ENCODE results near the gene SEMA6A. TPM values are rescaled to one million over a fixed set of nuclear protein-coding genes. Genes with fewer than 3 reads are reported as not detected.

SEMA6A gene
- total RNA-seq, 2 donors from 2014 or later, result 79.6 to 328 TPM

GRCh38 chr5:116530276-116530675 is 44.3 kb downstream of the SEMA6A start:
- no peak overlapping the region for H3K4me3 Mint-ChIP-seq
- H3K27me3 ChIP-seq (ENCODE audit: control insufficient read depth, insufficient read depth, low read length, poor library complexity, severe bottlenecking), result no peaks in the 10 kb centered on the region
- no peak for DNase-seq
- no peak overlapping the region for H3K27ac Mint-ChIP-seq
- peaks cover 72% of the 10 kb centered on the region for H3K4me1 Mint-ChIP-seq
- no peaks in the 10 kb centered on the region for H3K36me3 Mint-ChIP-seq (ENCODE audit: low read depth)
- 95% methylated on average over 3 of the region's 4 CpGs; no CpG with 5 or more reads in 1 of the 2 experiments for WGBS, 2 experiments (ENCODE audit: insufficient coverage in 1 of 2, insufficient read length in 1 of 2)
- H3K9me3 ChIP-seq (ENCODE audit: control insufficient read depth, low read length), result no peaks in the 10 kb centered on the region
- H3K9me3 Mint-ChIP-seq, result no peaks in the 10 kb centered on the region
- TF ChIP-seq, protein P1, sequence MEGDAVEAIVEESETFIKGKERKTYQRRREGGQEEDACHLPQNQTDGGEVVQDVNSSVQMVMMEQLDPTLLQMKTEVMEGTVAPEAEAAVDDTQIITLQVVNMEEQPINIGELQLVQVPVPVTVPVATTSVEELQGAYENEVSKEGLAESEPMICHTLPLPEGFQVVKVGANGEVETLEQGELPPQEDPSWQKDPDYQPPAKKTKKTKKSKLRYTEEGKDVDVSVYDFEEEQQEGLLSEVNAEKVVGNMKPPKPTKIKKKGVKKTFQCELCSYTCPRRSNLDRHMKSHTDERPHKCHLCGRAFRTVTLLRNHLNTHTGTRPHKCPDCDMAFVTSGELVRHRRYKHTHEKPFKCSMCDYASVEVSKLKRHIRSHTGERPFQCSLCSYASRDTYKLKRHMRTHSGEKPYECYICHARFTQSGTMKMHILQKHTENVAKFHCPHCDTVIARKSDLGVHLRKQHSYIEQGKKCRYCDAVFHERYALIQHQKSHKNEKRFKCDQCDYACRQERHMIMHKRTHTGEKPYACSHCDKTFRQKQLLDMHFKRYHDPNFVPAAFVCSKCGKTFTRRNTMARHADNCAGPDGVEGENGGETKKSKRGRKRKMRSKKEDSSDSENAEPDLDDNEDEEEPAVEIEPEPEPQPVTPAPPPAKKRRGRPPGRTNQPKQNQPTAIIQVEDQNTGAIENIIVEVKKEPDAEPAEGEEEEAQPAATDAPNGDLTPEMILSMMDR (conservative IDR thresholded peaks at IDR 0.05), result no peak
- peaks cover 25% of the 10 kb centered on the region for H3K4me1 ChIP-seq (ENCODE audit: control insufficient read depth, insufficient read depth, low read length)
- no peak overlapping the region for H3K4me3 ChIP-seq (ENCODE audit: low read length)
- H3K27me3 Mint-ChIP-seq (ENCODE audit: insufficient read depth), result no peaks in the 10 kb centered on the region
- H3K9ac ChIP-seq (ENCODE audit: extremely low read depth, low read length, poor library complexity, severe bottlenecking), result no peak overlapping the region
- H3K27ac ChIP-seq (ENCODE audit: low read depth, low read length), result no peak overlapping the region
- no peaks in the 10 kb centered on the region for H3K36me3 ChIP-seq (ENCODE audit: control insufficient read depth, insufficient read depth, low read length)

DNA sequence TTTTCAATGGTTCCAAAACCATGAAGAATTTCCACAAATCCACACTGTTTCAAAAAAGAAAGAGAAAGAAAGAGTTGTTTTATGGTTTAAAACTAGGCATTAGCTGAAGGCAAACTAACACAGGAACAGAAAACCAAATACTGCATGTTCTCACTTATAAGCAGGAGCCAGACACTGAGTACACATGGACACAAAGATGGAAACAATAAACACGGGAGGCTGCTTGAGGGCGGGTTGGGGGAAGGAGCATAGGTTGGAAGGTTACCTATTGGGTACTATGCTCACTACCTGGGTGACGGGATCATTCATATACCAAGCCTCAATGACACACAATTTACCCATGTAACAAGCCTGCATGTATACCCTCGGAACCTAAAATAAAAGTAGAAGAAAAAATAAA is 45.0 kb downstream of the SEMA6A start:
- Histone ChIP-seq H3K9ac (ENCODE audit: extremely low read depth, low read length, poor library complexity, severe bottlenecking) (no peak overlapping the region), H3K36me3 (ENCODE audit: control insufficient read depth, insufficient read depth, low read length) (no peaks in the 10 kb centered on the region), H3K4me1 (ENCODE audit: control insufficient read depth, insufficient read depth, low read length) (peaks cover 25% of the 10 kb centered on the region), H3K9me3 (ENCODE audit: control insufficient read depth, low read length) (no peaks in the 10 kb centered on the region), H3K27me3 (ENCODE audit: control insufficient read depth, insufficient read depth, low read length, poor library complexity, severe bottlenecking) (no peaks in the 10 kb centered on the region), H3K4me3 (ENCODE audit: low read length) (peak overlapping the region; percentile 21), H3K27ac (ENCODE audit: low read depth, low read length) (peak overlapping the region; percentile 38)
- Mint-ChIP-seq H3K27ac (peak overlapping the region; percentile 62), H3K4me1 (peaks cover 79% of the 10 kb centered on the region), H3K4me3 (no peak overlapping the region), H3K36me3 (ENCODE audit: low read depth) (no peaks in the 10 kb centered on the region), H3K27me3 (ENCODE audit: insufficient read depth) (no peaks in the 10 kb centered on the region), H3K9me3 (no peaks in the 10 kb centered on the region)
- DNase-seq, result no peak
- 77% methylated on average over 4 of the region's 4 CpGs; no CpG with 5 or more reads in 1 of the 2 experiments for WGBS, 2 experiments (ENCODE audit: insufficient coverage in 1 of 2, insufficient read length in 1 of 2)
- TF ChIP-seq, protein P1 (conservative IDR thresholded peaks at IDR 0.05), result no peak

GRCh38 chr5:116528519-116529234 is 45.9 kb downstream of the SEMA6A start:
- Histone ChIP-seq H3K4me1 (ENCODE audit: control insufficient read depth, insufficient read depth, low read length) (peaks cover 28% of the 10 kb centered on the region), H3K27me3 (ENCODE audit: control insufficient read depth, insufficient read depth, low read length, poor library complexity, severe bottlenecking) (no peaks in the 10 kb centered on the region), H3K4me3 (ENCODE audit: low read length) (no peak overlapping the region), H3K9me3 (ENCODE audit: control insufficient read depth, low read length) (no peaks in the 10 kb centered on the region), H3K9ac (ENCODE audit: extremely low read depth, low read length, poor library complexity, severe bottlenecking) (no peak overlapping the region), H3K27ac (ENCODE audit: low read depth, low read length) (peak overlapping the region; percentile 36), H3K36me3 (ENCODE audit: control insufficient read depth, insufficient read depth, low read length) (no peaks in the 10 kb centered on the region)
- 55 to 58% methylated on average over 5 to 7 of the region's 7 CpGs for WGBS, 2 experiments (ENCODE audit: insufficient coverage in 1 of 2, insufficient read length in 1 of 2)
- H3K36me3 Mint-ChIP-seq (ENCODE audit: low read depth), result no peaks in the 10 kb centered on the region
- H3K4me3 Mint-ChIP-seq, result peak overlapping the region; percentile 12
- TF ChIP-seq, protein P1 (conservative IDR thresholded peaks at IDR 0.05), result peak; percentile 21
- peak overlapping the region; percentile 71 for H3K27ac Mint-ChIP-seq
- no peaks in the 10 kb centered on the region for H3K27me3 Mint-ChIP-seq (ENCODE audit: insufficient read depth)
- peak; percentile 47 for DNase-seq
- no peaks in the 10 kb centered on the region for H3K9me3 Mint-ChIP-seq
- peaks cover 86% of the 10 kb centered on the region for H3K4me1 Mint-ChIP-seq
